ENCODE data around the gene DOCK10.
"Not testable (repeated sequence)": the region's sequence is repeated elsewhere in the genome, so short reads cannot be mapped to it uniquely, and the experiment has no call there.

Gene DOCK10

DNA sequence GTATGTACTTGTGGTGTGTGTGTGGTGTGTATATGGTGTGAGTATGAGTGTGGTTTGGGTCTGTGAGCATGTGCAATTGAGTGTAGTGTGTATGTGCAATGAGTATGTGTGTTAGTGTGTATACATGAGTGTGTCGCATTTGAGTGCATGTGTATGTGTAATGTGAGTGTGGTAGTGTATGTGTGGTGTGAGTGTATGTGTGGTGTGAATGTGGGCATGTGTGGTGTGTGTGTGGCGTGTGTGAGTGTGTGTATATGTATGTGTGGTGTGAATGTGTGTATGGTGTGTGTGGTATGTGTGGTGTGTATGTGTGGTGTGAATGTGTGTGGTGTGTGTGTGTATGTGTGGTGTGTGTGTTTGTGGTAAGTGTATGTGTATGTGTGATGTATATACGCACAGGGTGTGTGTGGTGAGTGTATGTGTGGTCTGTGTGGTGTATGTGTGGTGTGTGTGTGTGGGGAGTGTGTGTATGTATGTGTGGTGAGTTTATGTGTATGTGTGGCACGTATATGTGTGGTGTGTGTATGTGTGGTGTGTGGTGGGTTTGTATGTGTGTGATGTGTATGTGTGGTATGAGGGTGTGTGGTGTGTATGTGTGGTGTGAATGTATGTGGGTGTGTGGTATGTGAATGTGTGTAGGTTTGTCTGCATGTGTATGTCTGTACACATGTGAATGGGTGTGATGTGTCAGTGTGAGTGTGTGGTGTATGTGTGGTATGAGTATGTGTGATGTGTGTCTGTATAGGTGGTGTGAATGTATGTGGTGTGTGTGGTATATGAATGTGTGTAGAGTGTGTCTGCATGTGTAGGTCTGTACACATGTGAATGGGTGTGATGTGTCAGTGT, 123.4 kb downstream of the DOCK10 start:
- no peak for DNase-seq (ENCODE audit: low spot score)

DNA sequence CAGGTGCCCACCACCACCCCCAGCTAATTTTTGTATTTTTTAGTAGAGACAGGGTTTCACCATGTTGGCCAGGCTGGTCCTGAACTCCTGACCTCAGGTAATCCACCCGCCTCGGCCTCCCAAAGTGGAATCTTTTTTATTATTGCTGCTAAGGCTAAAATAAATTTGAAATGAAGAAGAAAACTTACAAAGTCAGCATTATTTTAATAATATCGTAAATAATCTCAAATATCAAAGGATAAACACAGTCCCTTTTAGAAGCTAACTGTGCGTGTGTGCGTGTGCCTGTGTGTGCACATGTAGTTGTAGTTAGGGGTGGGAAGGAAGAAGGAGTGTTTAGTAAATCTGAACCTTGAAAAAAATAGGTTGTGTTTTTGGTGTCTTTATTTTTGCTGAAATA, 125.0 kb downstream of the DOCK10 start:
- DNase-seq (ENCODE audit: low spot score), result not testable (repeated sequence)

DNA sequence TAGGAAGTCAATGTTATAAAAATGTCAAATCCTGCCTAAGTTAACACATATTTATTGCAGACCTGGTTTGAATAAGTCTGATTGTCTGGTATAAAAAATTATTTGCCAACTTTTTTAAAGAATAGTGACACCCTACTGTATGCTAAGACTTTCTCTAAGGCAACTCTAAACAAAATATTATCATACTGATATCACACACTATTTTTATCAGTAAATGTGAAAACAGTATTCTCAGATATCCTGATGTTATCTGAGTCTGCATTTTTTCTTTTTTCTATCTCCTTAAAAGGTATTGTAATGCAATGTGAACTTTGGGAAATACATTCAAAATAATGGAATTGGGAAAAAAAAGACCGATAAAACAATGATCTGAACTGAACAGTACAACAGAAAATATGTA, 127.1 kb downstream of the DOCK10 start:
- DNase-seq (ENCODE audit: low spot score), result no peak

DNA sequence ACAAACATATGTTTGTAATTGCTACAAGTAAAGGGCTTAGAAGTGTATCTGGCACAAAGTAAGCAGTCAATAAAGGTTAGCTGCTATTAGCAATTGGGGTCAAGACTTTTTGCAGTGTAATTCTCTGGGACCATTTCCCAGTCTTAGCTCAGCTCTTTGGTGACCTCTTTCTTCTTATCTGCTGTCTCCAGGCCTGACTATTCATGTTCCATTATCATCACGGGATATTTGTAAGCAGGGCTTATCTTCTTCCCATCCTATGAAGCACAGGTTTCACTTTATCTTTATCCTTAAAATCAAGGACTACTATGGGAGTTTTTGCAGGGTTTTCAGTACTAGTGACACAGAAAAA, 131.7 kb downstream of the DOCK10 start:
- DNase-seq (ENCODE audit: low spot score), result no peak

DNA sequence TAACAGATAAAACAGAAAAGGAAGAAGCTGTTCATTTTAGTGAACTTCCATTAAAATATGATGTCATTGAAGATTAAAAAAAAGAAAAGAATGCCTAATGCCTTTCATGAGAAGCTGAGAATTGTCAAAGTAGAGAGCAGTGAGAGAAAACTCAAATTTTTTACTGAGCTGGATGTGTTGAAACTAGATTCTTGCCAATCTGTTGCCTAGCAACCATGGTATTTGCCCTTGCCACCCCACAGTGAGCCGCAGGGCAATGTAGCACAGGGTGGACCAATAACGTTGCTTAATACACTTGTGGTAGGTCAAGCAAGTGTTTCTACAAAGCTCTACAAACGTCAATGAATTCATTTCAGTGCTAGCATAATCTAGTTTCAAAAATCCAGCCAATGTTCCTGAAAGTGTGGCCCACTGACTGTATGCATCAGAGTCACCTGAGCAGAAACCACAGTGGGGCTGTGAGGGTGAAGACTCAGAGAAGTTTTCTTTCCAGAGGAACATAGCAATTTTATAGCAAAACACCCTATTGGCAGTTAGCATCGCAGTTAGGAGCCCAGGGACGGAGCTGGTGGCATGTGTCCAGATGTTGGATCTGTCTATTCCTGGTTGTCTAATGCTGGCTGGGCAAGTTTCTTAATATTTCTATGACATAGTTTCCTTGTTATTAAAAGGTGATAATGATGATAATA, 132.2 kb downstream of the DOCK10 start:
- DNase-seq (ENCODE audit: low spot score), result no peak

DNA sequence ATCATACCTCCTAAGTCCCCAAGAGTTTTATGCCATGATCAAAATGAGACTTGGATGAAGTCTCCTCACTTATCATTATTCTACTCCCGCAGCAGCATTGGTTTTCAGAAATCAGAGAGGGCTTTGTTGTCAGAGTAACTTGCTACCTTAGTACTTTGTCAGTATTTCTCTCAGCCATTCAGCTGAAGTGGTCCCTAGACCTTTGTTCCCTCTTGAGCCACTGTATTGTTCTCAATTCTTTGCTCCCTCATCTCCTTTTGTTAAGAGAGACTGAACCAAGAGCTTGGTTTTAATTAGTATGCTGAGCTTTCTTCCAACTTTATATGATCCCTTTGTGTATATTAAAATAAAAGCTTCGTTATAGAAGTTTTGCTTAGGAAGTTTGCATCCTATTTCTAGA, 133.4 kb downstream of the DOCK10 start:
- no peak for DNase-seq (ENCODE audit: low spot score)

DNA sequence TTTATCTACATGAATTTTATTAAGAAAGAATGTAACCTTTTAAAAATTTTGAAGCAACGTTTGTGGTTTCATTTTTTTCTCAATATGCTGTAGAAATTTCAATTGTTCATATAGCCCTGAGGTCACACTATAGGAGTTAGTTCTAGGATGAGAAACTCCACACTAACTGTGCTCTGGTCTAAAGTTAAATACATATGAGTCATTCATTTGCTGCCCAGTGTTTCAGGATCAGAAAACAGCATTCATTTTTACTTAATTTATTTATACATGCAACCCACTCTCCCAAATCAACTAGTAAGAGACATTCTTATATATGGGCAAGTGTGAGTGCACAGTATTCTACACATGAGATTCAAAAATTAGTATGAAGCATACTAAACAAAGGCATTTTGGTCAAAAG, 137.9 kb downstream of the DOCK10 start:
- DNase-seq (ENCODE audit: low spot score), result no peak

DNA sequence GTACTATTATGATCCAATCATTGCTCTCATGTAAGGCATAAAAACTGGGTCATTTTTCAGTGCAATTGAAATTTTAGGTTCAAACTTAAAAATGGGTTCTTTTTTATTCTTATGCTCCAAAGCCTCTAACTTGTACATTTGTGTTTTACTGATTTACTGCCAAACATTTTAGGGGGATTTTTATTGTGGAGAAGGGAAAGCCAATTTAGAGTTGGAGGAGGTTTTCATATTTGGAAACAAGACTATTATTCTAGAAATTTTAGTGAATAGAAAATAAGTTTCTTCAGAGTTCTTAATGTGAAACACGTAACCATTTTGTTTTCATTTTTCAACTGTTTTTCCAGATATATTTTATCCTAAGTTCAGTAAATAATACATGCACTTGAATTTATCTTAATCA, 138.6 kb downstream of the DOCK10 start:
- DNase-seq (ENCODE audit: low spot score), result no peak

DNA sequence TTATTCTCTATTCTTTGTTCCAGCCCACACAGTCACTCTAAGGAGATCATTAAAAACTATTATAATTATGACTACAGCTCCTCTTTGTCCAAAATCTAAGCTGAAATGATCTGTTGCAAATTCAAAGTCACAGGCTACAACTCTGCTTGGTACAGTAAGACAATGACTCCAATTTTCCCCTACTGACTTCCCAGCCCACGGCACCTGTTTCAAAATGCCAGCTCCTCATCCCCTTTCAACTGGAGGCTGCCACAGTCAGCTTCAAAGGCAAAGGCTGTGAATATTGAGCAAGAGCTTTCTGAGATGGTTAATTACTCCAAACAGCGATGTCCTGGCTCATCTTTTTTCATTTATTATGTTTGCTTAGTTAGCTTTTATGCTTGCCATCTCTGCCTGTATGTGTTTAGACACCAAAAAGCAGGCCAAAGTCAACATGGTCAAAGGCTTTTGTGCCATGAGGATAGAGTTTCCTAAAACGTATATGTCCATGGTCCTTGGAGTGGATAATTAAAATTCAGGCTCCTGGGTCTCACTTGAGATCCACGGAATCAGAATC, 141.1 kb downstream of the DOCK10 start:
- DNase-seq (ENCODE audit: low spot score), result no peak

DNA sequence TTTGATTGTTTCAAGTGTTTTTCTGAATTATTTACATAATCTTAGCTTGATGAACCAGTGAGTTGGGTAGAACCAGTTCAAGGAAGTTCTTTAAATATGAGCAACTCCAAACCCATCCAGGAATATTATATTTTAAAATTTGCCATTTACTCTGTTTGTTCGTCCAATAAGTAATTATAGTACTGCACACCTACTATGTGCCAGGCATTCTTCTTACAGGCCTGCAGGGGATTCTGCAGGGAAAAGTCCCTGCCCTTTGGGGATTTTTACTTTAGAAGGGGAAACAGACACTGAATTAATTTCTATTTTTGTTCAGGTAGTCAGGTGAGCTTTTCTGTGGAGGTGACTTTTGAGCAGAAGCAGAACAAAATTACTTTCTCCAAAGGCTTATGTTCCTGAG, 146.9 kb downstream of the DOCK10 start:
- DNase-seq (ENCODE audit: low spot score), result no peak

DNA sequence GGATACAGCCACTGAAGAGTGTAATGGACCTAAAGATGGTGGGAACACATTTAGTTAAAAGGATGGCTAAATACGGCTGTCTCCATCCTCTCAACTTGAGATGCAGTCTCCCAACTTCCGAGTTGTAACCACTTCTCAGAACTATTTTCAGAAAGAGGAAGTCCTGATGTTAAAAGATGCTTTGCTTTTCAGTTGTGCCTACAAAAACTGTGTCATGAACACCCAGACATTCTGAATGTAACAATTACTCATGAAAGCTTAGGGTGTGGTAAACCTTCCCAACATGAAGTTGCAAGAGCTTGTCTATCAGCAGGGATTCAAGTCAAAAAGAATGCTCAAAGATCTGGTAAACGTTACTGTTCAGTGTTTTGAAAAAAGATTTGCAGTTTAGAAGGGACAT, 147.9 kb downstream of the DOCK10 start:
- no peak for DNase-seq (ENCODE audit: low spot score)

DNA sequence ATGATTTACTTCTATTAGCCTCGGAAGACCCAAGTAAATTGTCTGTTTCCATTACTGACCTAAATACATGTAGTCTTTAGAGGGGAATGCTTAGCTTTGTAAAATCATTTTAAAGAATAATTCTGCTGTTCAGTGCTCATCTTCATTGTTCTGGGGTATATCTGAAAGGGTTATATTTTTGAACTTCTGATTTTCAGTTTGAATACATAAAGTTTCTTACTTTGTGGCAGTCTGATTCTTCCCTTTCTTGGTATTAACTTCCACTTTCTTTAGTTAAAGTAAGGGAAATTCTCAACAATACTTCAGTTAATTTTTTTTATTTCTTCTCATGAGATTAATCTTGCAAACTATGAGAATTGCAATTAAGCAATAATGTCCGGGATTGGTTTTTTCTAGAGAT, 148.4 kb downstream of the DOCK10 start:
- DNase-seq (ENCODE audit: low spot score), result no peak

DNA sequence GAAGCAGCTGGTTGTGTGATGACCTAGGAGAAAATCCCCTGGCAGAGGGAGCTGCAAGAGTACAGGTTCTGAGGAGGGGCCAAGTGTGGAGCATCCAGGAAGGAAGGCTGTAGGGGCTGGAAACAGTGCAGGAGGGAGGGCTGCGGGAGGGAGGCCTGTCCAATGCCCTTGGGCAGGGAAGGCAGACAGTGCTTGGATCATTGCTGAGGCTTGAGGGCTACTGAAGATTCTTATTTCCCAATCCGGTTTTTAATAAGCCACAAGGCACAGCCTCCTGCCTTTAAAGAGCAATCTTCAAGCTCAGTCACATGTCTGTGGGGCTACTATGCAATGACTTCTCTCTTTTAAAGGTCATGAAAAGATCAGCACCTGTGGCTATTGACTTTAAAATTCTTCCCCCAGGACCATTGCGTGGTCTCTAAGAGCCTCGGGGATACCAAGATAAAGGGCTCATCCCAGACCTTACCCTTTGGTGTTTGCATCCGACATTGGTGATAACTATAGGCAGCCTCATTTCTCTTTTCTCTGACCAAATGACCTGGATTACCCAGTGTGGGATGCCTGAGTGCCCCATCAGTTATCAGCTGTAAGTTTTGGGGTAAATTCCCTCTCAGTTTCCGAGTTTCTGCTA, 149.6 kb downstream of the DOCK10 start:
- no peak for DNase-seq (ENCODE audit: low spot score)

DNA sequence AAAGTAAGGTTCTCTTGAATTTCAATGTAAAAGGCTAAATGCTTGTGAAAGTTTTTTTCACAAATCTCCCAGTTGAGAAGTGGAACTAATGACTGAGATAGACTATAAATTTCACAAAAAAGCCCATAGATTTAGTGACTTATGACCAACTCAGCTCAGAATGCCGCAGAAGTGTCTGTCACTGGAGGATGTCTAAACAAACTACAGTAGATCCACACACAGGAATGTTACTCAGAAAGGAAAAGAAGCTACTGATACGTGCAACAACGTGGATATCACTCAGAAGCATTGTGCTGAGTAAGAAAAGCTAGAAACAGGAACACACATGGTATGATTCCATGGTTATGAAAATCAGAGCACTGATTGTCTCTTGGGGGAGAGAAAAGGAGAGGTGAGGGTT, 151.9 kb downstream of the DOCK10 start:
- no peak for DNase-seq (ENCODE audit: low spot score)

DNA sequence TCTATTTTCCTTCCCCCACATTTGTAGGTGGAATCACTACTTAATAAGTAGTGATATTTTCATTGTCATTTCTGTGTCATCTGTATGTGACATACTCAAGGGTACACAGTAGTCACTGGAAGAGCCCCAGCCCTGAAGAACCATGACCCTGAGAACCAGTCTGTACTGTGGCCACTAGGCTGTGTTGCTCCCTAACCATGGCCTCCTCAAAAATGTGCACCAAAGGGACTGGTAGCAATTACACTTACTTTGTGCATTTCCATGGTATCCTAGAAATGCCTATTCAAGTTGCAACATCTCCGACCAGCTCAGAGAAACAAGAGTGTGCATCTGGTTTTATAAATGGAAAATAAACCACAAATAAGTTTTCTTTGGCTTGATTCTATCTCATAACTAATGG, 155.1 kb downstream of the DOCK10 start:
- DNase-seq (ENCODE audit: low spot score), result no peak

DNA sequence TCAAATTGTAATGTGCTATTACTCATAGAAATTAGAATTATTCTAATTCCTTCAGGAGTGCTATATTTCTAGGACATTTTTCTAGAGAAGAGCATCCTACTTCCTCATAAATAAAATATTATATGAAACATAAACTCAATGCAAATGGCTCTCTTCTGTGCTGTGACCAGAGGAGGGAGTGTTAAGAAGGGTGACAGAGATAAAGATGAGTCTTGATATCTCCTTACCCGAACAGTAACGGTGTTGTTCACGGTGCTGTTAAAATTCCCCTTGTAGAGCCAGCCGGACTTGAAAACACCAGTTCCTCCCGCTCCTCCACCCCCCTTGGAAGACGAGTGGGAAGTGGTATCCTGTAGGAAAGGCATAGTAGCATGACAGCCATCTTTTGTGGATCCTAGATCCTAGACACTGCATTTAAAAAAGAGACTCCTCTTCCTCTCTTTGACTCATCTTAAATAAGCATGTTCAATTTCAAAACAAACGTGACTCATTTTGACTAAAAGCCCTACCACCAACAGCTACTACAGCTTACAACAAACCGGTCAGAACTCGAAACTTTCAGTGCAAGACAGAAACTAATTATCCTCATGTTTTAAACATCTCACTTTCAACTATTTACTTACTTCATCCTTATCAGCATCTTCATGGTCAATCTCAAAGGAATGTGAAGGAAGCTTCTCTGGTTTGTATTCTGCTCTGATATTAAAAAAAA, 156.3 kb downstream of the DOCK10 start:
- no peak for DNase-seq (ENCODE audit: low spot score)

DNA sequence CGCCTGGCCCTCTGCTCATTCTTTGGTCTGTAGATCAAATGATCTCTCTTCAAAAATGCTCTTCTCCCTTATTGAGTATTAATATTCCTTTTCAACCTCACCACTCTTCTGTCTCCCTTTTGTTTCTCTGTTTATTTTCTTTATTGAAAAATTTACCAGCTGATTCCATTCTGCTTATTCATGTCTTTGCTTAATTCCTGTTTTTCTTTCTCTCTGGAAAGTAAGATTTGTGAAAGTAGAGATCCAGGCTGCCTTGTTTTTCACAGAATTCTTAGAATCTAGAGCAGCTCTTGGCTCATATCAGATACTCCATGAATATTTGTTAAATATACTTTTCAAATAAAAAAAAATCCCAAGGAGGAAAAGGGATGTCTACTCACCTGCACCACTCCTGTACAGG, 157.0 kb downstream of the DOCK10 start:
- no peak for DNase-seq (ENCODE audit: low spot score)

DNA sequence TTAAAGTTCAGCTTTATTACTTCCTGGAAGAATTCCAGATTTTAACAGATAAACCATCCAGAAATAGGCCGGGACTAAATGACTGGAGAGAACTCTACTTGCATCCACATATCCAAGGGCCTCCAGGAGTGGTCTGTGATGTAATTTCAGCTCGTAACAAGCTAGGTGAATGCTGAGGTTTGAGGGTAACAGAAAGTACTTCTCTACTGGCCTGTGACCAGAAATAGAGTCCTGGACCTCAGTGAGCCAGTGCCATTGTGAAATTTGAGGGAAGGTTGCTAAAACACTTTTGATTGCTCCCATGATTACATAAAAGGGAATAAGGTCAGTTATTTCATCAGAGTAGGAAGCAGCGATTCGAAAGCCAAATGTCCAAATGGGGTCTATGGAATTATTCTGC, 158.1 kb downstream of the DOCK10 start:
- DNase-seq (ENCODE audit: low spot score), result no peak

DNA sequence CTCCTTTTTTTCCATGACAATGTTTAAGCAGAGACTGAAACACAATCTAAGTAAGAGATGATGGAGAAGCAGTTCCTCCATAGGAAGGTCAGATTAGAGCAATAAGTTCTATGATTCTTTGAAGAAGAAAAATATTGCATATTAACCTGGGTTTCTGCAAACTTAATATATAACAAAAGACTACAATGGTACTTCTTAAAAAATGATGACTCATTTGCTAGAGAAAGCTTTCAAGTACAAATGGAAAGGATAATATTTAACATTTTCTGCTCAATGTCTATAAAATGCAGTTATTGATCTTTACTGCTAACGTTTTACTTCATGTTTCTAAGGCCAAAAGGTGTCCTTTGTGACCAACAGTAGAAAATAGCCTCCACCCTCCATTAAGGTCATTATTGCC, 158.6 kb downstream of the DOCK10 start:
- no peak for DNase-seq (ENCODE audit: low spot score)

DNA sequence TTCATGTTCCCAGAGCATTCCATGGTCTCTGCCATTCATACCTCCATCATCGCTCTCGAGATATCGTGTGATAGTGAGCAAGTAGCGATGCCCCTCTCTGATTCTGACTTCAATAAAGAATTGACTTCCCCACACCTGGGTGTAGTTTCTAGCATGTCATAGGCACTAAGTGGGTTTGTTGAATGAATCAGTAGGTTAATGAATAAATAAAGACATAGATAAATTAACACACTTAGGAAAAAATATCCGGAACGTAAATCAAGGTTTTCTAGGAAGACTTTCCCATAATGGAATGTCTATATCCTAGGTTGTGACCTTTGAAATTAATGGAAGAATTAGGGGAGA, 159.1 kb downstream of the DOCK10 start:
- DNase-seq (ENCODE audit: low spot score), result no peak

DNA sequence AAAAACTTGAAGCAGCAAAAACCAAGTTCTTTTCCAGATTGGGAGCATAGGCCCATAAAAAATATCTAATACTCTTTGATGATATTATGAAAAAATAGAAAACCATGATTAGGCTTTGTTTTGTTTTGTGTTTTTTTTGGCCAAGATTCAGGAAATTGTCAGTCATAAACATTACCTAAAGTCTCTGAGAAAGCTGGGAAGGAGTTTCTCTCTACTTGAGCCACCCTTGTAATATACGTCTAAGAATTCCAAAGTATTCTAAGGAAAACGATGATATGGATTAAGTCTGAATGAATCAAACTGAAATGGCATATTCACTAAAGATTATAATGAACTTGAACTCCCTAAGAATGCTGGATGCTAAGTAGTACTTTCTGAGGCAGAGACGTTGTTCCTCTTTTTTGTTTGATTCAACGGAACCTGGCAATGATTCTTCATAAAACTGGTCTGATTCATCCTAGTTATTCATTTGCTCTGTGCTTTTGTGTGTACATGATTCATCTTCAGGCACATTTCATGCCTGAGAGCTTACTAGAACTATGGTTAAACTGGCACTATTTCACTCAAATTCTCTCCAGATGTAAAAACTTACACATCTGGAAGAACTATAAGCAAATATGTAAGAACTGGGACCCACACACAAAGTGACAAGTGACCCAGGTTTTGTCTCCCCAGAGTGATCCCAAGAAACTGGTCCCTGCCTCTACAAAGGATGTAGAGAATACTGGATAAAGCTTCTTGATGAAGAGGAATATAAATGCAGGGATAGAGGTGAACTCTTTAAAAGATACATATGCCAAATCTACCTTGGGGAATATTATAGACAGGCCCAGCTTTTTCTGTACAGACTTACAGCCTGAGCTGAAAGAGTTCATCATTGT, 159.7 kb downstream of the DOCK10 start:
- DNase-seq (ENCODE audit: low spot score), result peak; percentile 53

DNA sequence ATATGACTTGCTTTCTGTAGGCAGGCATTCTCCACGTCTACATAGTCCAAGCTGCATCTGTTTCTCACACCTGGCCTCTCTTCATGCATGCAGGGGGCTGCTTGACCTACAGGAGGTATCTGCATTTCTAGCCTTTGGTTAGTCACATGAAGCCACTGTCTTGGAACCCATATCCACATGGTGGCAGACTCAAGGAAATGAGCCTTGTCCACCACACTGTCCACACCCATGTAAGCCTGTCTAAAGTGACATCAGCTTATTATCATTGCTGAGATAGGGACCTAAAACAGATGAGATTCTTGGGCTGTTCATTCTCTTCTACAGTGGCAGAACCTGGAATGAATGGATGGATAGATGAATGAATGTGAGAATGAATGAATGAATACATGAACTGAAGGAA, 160.4 kb downstream of the DOCK10 start:
- DNase-seq (ENCODE audit: low spot score), result no peak

All from kidney capillary endothelial cell (primary cell).